GM21526 (cell line): ENCODE results near the gene FBXW8.

ENCODE experiments used
- ATAC-seq: cut with Tn5 transposase; IDR thresholded peaks from one replicate; pipeline ENCODE4 v1.9.1; 2021; ENCODE audit warnings: moderate library complexity; ENCODE audit not compliant: unreplicated experiment, low FRiP score

The FBXW8 gene

GRCh38 chr12:116910645-116911451 lies at the start of gene FBXW8:
TSS of gene FBXW8 (plus strand) at chr12:116910950. CDS start at chr12:116911038, 88 bp downstream.
- peak; percentile 85 for ATAC-seq

- peak; percentile 61 for ATAC-seq
These were observed 49.4 kb upstream of the FBXW8 start for GRCh38 chr12:116861320-116861719.

GRCh38 chr12:116862167-116862566 lies 48.6 kb upstream of the FBXW8 start:
- ATAC-seq, result no peak

- ATAC-seq, result no peak
These were observed 47.4 kb upstream of the FBXW8 start for GRCh38 chr12:116863275-116863767.

GRCh38 chr12:116864371-116865160 lies 46.2 kb upstream of the FBXW8 start:
- no peak for ATAC-seq

GRCh38 chr12:116867523-116867922 lies 43.2 kb upstream of the FBXW8 start:
- no peak for ATAC-seq

GRCh38 chr12:116870306-116870705 lies 40.4 kb upstream of the FBXW8 start:
- ATAC-seq, result no peak

GRCh38 chr12:116874324-116874995 lies 36.3 kb upstream of the FBXW8 start:
- no peak for ATAC-seq

- ATAC-seq, result no peak
These were observed 34.4 kb upstream of the FBXW8 start for GRCh38 chr12:116876151-116876869.

GRCh38 chr12:116878567-116879508 lies 31.9 kb upstream of the FBXW8 start:
- ATAC-seq, result no peak

GRCh38 chr12:116879509-116880212 lies 31.1 kb upstream of the FBXW8 start:
- no peak for ATAC-seq

GRCh38 chr12:116880213-116880816 lies 30.4 kb upstream of the FBXW8 start:
- ATAC-seq, result no peak

GRCh38 chr12:116880817-116881324 lies 29.9 kb upstream of the FBXW8 start:
- peak; percentile 80 for ATAC-seq

GRCh38 chr12:116881325-116881876 lies 29.3 kb upstream of the FBXW8 start, which contains the start of gene HRK:
TSS of gene HRK (minus strand) at chr12:116881441. CDS start at chr12:116881307, 134 bp downstream.
- peak; percentile 4 for ATAC-seq

GRCh38 chr12:116881877-116882507 lies 28.8 kb upstream of the FBXW8 start:
- no peak for ATAC-seq

- no peak for ATAC-seq
These were observed 28.0 kb upstream of the FBXW8 start for GRCh38 chr12:116882742-116883141.

- ATAC-seq, result no peak
These were observed 25.9 kb upstream of the FBXW8 start for GRCh38 chr12:116884871-116885270.
